ENCODE measurements around the gene TIMM44.

DNA sequence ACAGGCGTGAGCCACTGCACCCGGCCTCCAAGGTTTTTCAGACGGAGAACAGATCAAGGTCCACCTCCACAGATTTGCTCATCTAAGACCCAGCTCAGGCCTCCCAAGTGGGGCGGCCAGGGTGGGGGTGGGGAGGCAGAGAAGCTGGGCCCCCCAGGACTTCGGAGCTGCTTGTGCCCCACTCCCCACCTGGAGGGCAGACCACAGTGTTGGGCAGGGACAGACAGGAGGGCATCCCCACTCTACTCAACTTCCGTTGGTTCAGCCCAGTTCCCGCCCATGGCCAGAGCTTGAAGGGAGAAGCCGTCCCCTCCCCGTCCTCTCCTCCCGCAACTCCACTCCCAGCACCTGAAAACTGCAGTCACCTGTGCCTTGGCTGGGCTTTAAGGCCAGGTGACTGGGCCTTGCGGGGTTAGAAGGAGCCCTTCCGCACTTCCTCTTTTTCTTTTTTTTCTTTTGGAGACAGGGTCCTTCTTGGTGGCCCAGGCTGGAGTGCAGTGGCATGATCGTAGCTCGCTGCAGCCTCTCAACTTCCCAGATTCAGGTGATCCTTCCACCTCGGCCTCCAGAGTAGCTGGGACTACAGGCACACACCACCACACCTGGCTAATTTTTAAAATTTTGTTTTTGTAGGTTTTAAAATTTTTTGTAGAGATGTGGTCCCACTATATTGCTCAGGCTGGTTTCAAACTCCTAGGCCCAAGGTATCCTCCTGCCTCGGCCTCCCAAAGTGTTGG is 55.9 kb downstream of the TIMM44 start:
- no peak for TF ChIP-seq POLR2A (IDR thresholded peaks at IDR 0.05)
- TF ChIP-seq, protein P1, sequence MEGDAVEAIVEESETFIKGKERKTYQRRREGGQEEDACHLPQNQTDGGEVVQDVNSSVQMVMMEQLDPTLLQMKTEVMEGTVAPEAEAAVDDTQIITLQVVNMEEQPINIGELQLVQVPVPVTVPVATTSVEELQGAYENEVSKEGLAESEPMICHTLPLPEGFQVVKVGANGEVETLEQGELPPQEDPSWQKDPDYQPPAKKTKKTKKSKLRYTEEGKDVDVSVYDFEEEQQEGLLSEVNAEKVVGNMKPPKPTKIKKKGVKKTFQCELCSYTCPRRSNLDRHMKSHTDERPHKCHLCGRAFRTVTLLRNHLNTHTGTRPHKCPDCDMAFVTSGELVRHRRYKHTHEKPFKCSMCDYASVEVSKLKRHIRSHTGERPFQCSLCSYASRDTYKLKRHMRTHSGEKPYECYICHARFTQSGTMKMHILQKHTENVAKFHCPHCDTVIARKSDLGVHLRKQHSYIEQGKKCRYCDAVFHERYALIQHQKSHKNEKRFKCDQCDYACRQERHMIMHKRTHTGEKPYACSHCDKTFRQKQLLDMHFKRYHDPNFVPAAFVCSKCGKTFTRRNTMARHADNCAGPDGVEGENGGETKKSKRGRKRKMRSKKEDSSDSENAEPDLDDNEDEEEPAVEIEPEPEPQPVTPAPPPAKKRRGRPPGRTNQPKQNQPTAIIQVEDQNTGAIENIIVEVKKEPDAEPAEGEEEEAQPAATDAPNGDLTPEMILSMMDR (IDR thresholded peaks at IDR 0.05) = no peak

Measured in tibial nerve (tissue), 3 donors.